Heart right ventricle (tissue), 16 donors: ENCODE measurements around the gene OR4D2. TPM values are rescaled to one million over a fixed set of nuclear protein-coding genes. Genes with fewer than 3 reads are reported as not detected.
A peak's percentile ranks its signal among the peaks of the same experiment; 100 is the strongest.

Experiments used
- ATAC-seq, 8 donors: fragments of 200-7000 bp; cut with Tn5 transposase; one replicate each; pipeline ENCODE4 v1.9.1; 2020; ENCODE audit warnings: mild to moderate bottlenecking in 8 of 8, moderate library complexity in 8 of 8, moderate number of reproducible peaks in 1 of 8
- DNase-seq, 2 donors: peaks; one replicate each; pipeline ENCODE4 v3.0.0-alpha.2; 2020
- H3K27ac ChIP-seq, 10 donors: fragments of 200-600 bp; sonication (generic) in 2 of 10; one replicate each; pipeline versions ENCODE4 v1.5.0 to v1.8.0; 2020 to 2022; ENCODE audit warnings: mild to moderate bottlenecking in 3 of 10
- H3K27me3 ChIP-seq, 7 donors: fragments of 200-600 bp; one replicate each; pipeline ENCODE4 v1.8.0; 2021 to 2022; ENCODE audit warnings: mild to moderate bottlenecking in 2 of 7
- H3K36me3 ChIP-seq, 9 donors: fragments of 200-600 bp; sonication (generic) in 1 of 9; one replicate each; pipeline versions ENCODE4 v1.5.0 to v1.8.0; 2020 to 2022; ENCODE audit warnings: mild to moderate bottlenecking in 2 of 9
- H3K4me1 ChIP-seq, 9 donors: fragments of 200-600 bp; sonication (generic) in 1 of 9; one replicate each; pipeline versions ENCODE4 v1.5.0 to v1.8.0; 2020 to 2022; ENCODE audit warnings: mild to moderate bottlenecking in 4 of 9
- H3K4me3 ChIP-seq, 10 donors: fragments of 200-600 bp; sonication (generic) in 2 of 10; one replicate each; pipeline versions ENCODE4 v1.5.0 to v1.8.0; 2020 to 2022; ENCODE audit warnings: mild to moderate bottlenecking in 7 of 10, moderate library complexity in 2 of 10
- H3K9me3 ChIP-seq, 11 donors: fragments of 200-600 bp in 10 of 11; sonication (generic) in 2 of 11; one replicate each; pipeline versions ENCODE4 v1.5.0 to v1.8.0; 2013 to 2022; ENCODE audit warnings: mild to moderate bottlenecking in 2 of 11, control low read depth in 1 of 11, moderate library complexity in 1 of 11
- CTCF ChIP-seq, 9 donors: fragments of 200-600 bp; sonication (generic) in 2 of 9; IDR thresholded peaks; one replicate each; pipeline versions ENCODE4 v1.5.0 to v1.8.0; 2021 to 2022; ENCODE audit warnings: antibody characterized with exemption in 9 of 9, mild to moderate bottlenecking in 5 of 9, moderate library complexity in 1 of 9
- WGBS, 2 donors: extraction: QIAGEN DNeasy Blood & Tissue Kit; methylation state at CpG; one replicate each; pipeline ENCODE4 v1.1.7; 2013; ENCODE audit warnings: inconsistent platforms in 1 of 2; 5-methylcytosine and 5-hydroxymethylcytosine counted together
- intact Hi-C, 10 donors: fragments of 100-400 bp; cut with DNase I; formaldehyde crosslinking; loops; one replicate each; pipeline versions ENCODE4 v1.11.1 to v1.14.2; 2022
- polyA plus RNA-seq, 2 donors: library from polyadenylated mRNA; stranded (reverse); fragments of 200-250 nt; gene quantifications; one replicate each; pipeline ENCODE4 v1.2.3, GENCODE V29; 2013
- total RNA-seq, 10 donors: library from RNA; stranded (reverse); fragmentation: NEBNext Ultra II Directional in 3 of 10; extraction: Animal tissue kit (Norgen Biotek cat#: 25700) in 3 of 10; gene quantifications; one replicate each; pipeline versions ENCODE4 v1.2.1 to v1.2.4, GENCODE V29; 2021 to 2023
- donor health status: Arrhythmogenic right ventricular cardiomyopathy.
- donor health status: ischemic (EF 13 %, LVEDD 7.1; RV severe dilation, severe dysfunction).
- donor health status: healthy with polysubstance abuse.
- donor health status: DM: no; HTN: yes; CAD: no.
- donor health status: DM: no; HTN: no; CAD: no.
- donor health status: ischemic (EF 25% LVEDD 6.9; RV normal size, moderate dysfunction).
- donor health status: ischemic (EF 25% LVEDD 5.7; RV mildly dilated, moderate dysfunction).
- donor health status: healthy.
- donor health status: DM: yes; HTN: yes; CAD: no.
- donor health status: Ischemic cardiomyopathy.
- donor health status: ischemic (EF 35%, LVEDD 5.7; RV mildly dilated, moderate dysfunction).
- donor health status: nonischemic (EF 11% LVEDD 7.7; RV severe dilation, severe dysfunction).
- donor health status: DM: yes; HTN: yes; CAD: no.
- donor health status: PGD.
- donor health status: ischemic (EF 29% LVEDD 5.4; RV normal size, mild dysfunction).
- donor health status: nonischemic (EF 23%, LVEDD 6.1; RV moderate dilation, normal function).

The OR4D2 gene
- total and polyA plus RNA-seq, 12 donors: not detected

- 70 to 71% methylated on average over 3 of the region's 3 CpGs for WGBS, 2 donors
- H3K4me3 ChIP-seq: no peak overlapping the region
- H3K4me1 ChIP-seq: peaks cover 0 to 13% (median 8%) of the 10 kb centered on the region in 9 donors
- H3K9me3 ChIP-seq: no peaks in the 10 kb centered on the region
- intact Hi-C loops: no loop called here
- ATAC-seq (no peak), DNase-seq (no peak)
- no peak for TF ChIP-seq CTCF (IDR thresholded peaks at IDR 0.05)
- H3K27ac ChIP-seq: no peak overlapping the region
- no peaks in the 10 kb centered on the region for H3K36me3 ChIP-seq
- H3K27me3 ChIP-seq: peaks cover 0 to 87% (median 62%) of the 10 kb centered on the region in 7 donors
These were observed 5.2 kb upstream of the OR4D2 start for GRCh38 chr17:58161566-58161965.

- intact Hi-C loops: no loop called here
- TF ChIP-seq CTCF (IDR thresholded peaks at IDR 0.05): no peak
- Histone ChIP-seq H3K4me1 (no peaks in the 10 kb centered on the region), H3K4me3 (no peak overlapping the region), H3K36me3 (no peaks in the 10 kb centered on the region), H3K27ac (no peak overlapping the region), H3K9me3 (no peaks in the 10 kb centered on the region), H3K27me3 (peaks cover 0 to 75% (median 49%) of the 10 kb centered on the region in 7 donors)
- ATAC-seq (no peak), DNase-seq (no peak)
- WGBS, 2 donors: 8 to 13% methylated on average over 2 of the region's 2 CpGs
These were observed 801 bp upstream of the OR4D2 start for GRCh38 chr17:58165981-58166380.

GRCh38 chr17:58170622-58171021 is 3.8 kb downstream of the OR4D2 start:
- H3K27ac ChIP-seq: peak overlapping the region in 1 of 10 donors; percentile 31
- intact Hi-C loops: loop anchor here in 1 of 10 donors (5.0 kb wide), 1 partner anchor 53 kb away; no protein-coding TSS in a partner anchor
- 56% methylated on average over 4 of the region's 4 CpGs for WGBS, 2 donors
- H3K36me3 ChIP-seq: no peaks in the 10 kb centered on the region
- DNase-seq: no peak
- TF ChIP-seq CTCF (IDR thresholded peaks at IDR 0.05): no peak
- H3K9me3 ChIP-seq: no peaks in the 10 kb centered on the region
- peaks cover 0 to 50% (median 35%) of the 10 kb centered on the region in 7 donors for H3K27me3 ChIP-seq
- no peak for ATAC-seq
- H3K4me1 ChIP-seq: no peaks in the 10 kb centered on the region
- H3K4me3 ChIP-seq: no peak overlapping the region

GRCh38 chr17:58172369-58173071 is 5.7 kb downstream of the OR4D2 start:
- no peak overlapping the region for H3K4me3 ChIP-seq
- peak in 6 of 9 donors; percentile 26 to 52 (median 41) for TF ChIP-seq CTCF (IDR thresholded peaks at IDR 0.05)
- H3K27ac ChIP-seq: no peak overlapping the region
- DNase-seq (no peak), ATAC-seq (no peak)
- no peaks in the 10 kb centered on the region for H3K9me3 ChIP-seq
- 30 to 37% methylated on average over 2 of the region's 2 CpGs for WGBS, 2 donors
- H3K27me3 ChIP-seq: peaks cover 0 to 50% (median 29%) of the 10 kb centered on the region in 7 donors
- intact Hi-C loops: loop anchor here in 2 of 10 donors (2.0 to 5.0 kb wide), 2 partner anchors 54 to 55 kb away; no protein-coding TSS in a partner anchor
- H3K36me3 ChIP-seq: no peaks in the 10 kb centered on the region
- no peaks in the 10 kb centered on the region for H3K4me1 ChIP-seq
